SK-N-SH (cell line): Measurements from ENCODE around the gene RETREG2.

Experiments
- CHD2 ChIP-seq: fragments of 150-350 bp; IDR thresholded peaks from 2 replicates; pipeline ENCODE4 v1.6.1; 2018; ENCODE audit warnings: low read length; ENCODE audit not compliant: partially characterized antibody
- RAD21 ChIP-seq: IDR thresholded peaks from 2 replicates; pipeline ENCODE4 v1.6.1; 2012; ENCODE audit warnings: mild to moderate bottlenecking, low read length
- TF ChIP-seq, protein P1 (sequence below): IDR thresholded peaks from 2 replicates; pipeline ENCODE4 v1.4.0; 2012; ENCODE audit warnings: low read depth, borderline replicate concordance

DNA sequence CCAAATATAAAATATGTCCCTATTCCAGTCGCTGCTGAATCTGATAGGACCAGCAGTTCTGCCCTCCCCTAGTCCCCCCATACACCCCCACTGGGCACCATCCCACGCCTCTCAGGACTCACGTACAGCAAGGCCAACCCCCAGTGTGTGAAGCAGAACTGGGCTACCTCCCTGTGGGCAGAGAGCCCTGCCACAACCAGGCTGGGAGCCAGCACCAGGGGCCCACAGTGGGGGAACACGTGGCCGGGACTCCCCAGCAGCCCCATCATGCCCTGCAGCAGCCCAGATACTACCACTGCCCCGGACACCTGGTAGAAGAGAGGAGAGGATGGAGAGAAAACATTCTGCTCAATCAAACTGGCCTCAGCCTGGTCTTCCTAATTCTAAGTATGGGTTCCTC lies 9.5 kb upstream of the RETREG2 start:
- TF ChIP-seq RAD21 (no peak), CHD2 (no peak)
- TF ChIP-seq, protein P1, sequence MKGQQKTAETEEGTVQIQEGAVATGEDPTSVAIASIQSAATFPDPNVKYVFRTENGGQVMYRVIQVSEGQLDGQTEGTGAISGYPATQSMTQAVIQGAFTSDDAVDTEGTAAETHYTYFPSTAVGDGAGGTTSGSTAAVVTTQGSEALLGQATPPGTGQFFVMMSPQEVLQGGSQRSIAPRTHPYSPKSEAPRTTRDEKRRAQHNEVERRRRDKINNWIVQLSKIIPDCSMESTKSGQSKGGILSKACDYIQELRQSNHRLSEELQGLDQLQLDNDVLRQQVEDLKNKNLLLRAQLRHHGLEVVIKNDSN = no peak
